GM23338 (cell line): Measurements from ENCODE around the gene AUH. TPM values are rescaled to one million over a fixed set of nuclear protein-coding genes. Genes with fewer than 3 reads are reported as not detected.

Experiments
- ATAC-seq: fragments of 200-7000 bp; cut with Tn5 transposase; 3 replicates; pipeline ENCODE4 v1.9.1; 2020
- DNase-seq: peaks from one replicate; pipeline ENCODE4 v3.0.0-alpha.2; 2015; ENCODE audit warnings: low spot score
- H2AFZ ChIP-seq: fragments of 200-600 bp; sonication (generic); 2 replicates; pipeline ENCODE4 v1.8.0; 2016; ENCODE audit warnings: antibody characterized with exemption, mild to moderate bottlenecking, moderate library complexity
- H3F3A ChIP-seq: fragments of 200-600 bp; sonication (generic); replicated peaks from 2 replicates; pipeline ENCODE4 v1.8.0; 2017; ENCODE audit warnings: antibody characterized with exemption, mixed run types, low read depth
- H3K27ac ChIP-seq: fragments of 200-600 bp; sonication (generic); 2 replicates; pipeline ENCODE4 v1.6.1; 2016; ENCODE audit warnings: low read depth
- H3K27me3 ChIP-seq: fragments of 200-600 bp; sonication (generic); 2 replicates; pipeline ENCODE4 v1.8.0; 2016; ENCODE audit warnings: mild to moderate bottlenecking, mixed run types, moderate library complexity; ENCODE audit not compliant: insufficient read depth
- H3K36me3 ChIP-seq: fragments of 200-600 bp; sonication (generic); 2 replicates; pipeline ENCODE4 v1.8.0; 2016; ENCODE audit warnings: mild to moderate bottlenecking; ENCODE audit not compliant: insufficient read depth
- H3K4me1 ChIP-seq: fragments of 200-600 bp; sonication (generic); 2 replicates; pipeline ENCODE4 v1.8.0; 2016; ENCODE audit warnings: mild to moderate bottlenecking, moderate library complexity; ENCODE audit not compliant: insufficient read depth
- H3K4me2 ChIP-seq: fragments of 200-600 bp; sonication (generic); 2 replicates; pipeline ENCODE4 v1.7.1; 2017; ENCODE audit warnings: mixed run types
- H3K4me3 ChIP-seq: fragments of 200-600 bp; sonication (generic); 2 replicates; pipeline ENCODE4 v1.6.1; 2016; ENCODE audit warnings: mixed run types
- H3K79me2 ChIP-seq: fragments of 200-600 bp; sonication (generic); replicated peaks from 2 replicates; pipeline ENCODE4 v1.8.0; 2017; ENCODE audit warnings: mild to moderate bottlenecking; ENCODE audit not compliant: insufficient read depth
- H3K9me2 ChIP-seq: fragments of 200-600 bp; sonication (generic); 2 replicates; pipeline ENCODE4 v1.8.0; 2017; ENCODE audit not compliant: insufficient read depth
- H4K20me1 ChIP-seq: fragments of 200-600 bp; sonication (generic); replicated peaks from 2 replicates; pipeline ENCODE4 v1.8.0; 2017; ENCODE audit warnings: mild to moderate bottlenecking; ENCODE audit not compliant: insufficient read depth
- H3K27ac Mint-ChIP-seq: 2 replicates; pipeline ENCODE4 v1.8.0; 2020; ENCODE audit warnings: inconsistent platforms, mild to moderate bottlenecking, moderate library complexity, mixed read lengths
- H3K27me3 Mint-ChIP-seq: 3 replicates; pipeline ENCODE4 v1.8.0; 2022; ENCODE audit warnings: low read depth, mild to moderate bottlenecking, moderate library complexity, mixed read lengths, inconsistent platforms; ENCODE audit not compliant: insufficient read depth, poor library complexity
- H3K36me3 Mint-ChIP-seq: 3 replicates; pipeline ENCODE4 v1.8.0; 2021; ENCODE audit warnings: low read depth, mild to moderate bottlenecking, inconsistent platforms, moderate library complexity, mixed read lengths
- H3K4me1 Mint-ChIP-seq: 3 replicates; pipeline ENCODE4 v1.8.0; 2020; ENCODE audit warnings: mild to moderate bottlenecking, inconsistent platforms, mixed read lengths
- H3K4me3 Mint-ChIP-seq: 3 replicates; pipeline ENCODE4 v1.8.0; 2021; ENCODE audit warnings: moderate library complexity, mild to moderate bottlenecking, inconsistent platforms, mixed read lengths
- H3K9me3 Mint-ChIP-seq: 3 replicates; pipeline ENCODE4 v1.8.0; 2020; ENCODE audit warnings: moderate library complexity, mild to moderate bottlenecking, inconsistent platforms, mixed read lengths
- ETS1 ChIP-seq: IDR thresholded peaks from 2 replicates; pipeline ENCODE4 v1.6.1; 2016; ENCODE audit warnings: antibody characterized with exemption
- EZH2phosphoT487 ChIP-seq: fragments of 200-600 bp; sonication (generic); IDR thresholded peaks from one replicate; pipeline ENCODE4 v1.8.1; 2018; ENCODE audit warnings: antibody characterized with exemption; ENCODE audit not compliant: unreplicated experiment
- JUNB ChIP-seq: IDR thresholded peaks from one replicate; pipeline ENCODE4 v1.6.1; 2016; ENCODE audit warnings: antibody characterized with exemption; ENCODE audit not compliant: unreplicated experiment
- POLR2AphosphoS5 ChIP-seq: IDR thresholded peaks from 2 replicates; pipeline ENCODE4 v1.6.1; 2016; ENCODE audit warnings: antibody characterized with exemption, low read depth
- REST ChIP-seq: IDR thresholded peaks from one replicate; pipeline ENCODE4 v1.6.1; 2018; ENCODE audit warnings: antibody characterized with exemption; ENCODE audit not compliant: unreplicated experiment
- STAT1 ChIP-seq: IDR thresholded peaks from one replicate; pipeline ENCODE4 v1.6.1; 2016; ENCODE audit warnings: antibody characterized with exemption; ENCODE audit not compliant: unreplicated experiment
- ZNF114 ChIP-seq: fragments of 250-450 bp; sonication (Bioruptor Pico); IDR thresholded peaks from 2 replicates; pipeline ENCODE4 v1.5.0; 2020; ENCODE audit warnings: mild to moderate bottlenecking, moderate library complexity
- polyA plus RNA-seq: library from polyadenylated mRNA; unstranded; fragments of >200 nt; fragmentation: Nextera tagmentation; extraction: Ambion mirVana; gene quantifications from 2 replicates; pipeline ENCODE4 v1.2.1, GENCODE V29; 2016
- total RNA-seq: library from RNA; depleted of rRNA; stranded (reverse); fragments of >200 nt; shearing (Covaris generic); gene quantifications from 2 replicates; pipeline ENCODE4 v1.2.3, GENCODE V29; 2014

AUH gene
- total and polyA plus RNA-seq, 2 experiments from 2014 or later: 28.8 to 34.2 TPM

GRCh38 chr9:91360551-91361290 is 997 bp downstream of the AUH start (continued):
- no peak for TF ChIP-seq STAT1
- TF ChIP-seq REST: no peak

- H3K4me3 ChIP-seq: peak overlapping the region; percentile 79
- H3K4me3 Mint-ChIP-seq: peak overlapping the region; percentile 98
These were observed 1.8 kb downstream of the AUH start for GRCh38 chr9:91359734-91360470.

GRCh38 chr9:91359083-91359482 is 2.6 kb downstream of the AUH start:
- Histone ChIP-seq H3K4me1 (peaks cover 18% of the 10 kb centered on the region), H3K27ac (no peak overlapping the region), H3K79me2 (peaks cover 66% of the 10 kb centered on the region), H3K4me2 (no peak overlapping the region), H2AFZ (no peak overlapping the region), H4K20me1 (peaks cover 33% of the 10 kb centered on the region), H3K9me2 (0 out of 2 replicates have a peak, but pooled peaks cover 3% of the 10 kb centered on the region), H3F3A (no peaks in the 10 kb centered on the region), H3K36me3 (peaks cover 2% of the 10 kb centered on the region; the same call in 1 of the 2 replicates), H3K4me3 (no peak overlapping the region), H3K27me3 (no peaks in the 10 kb centered on the region)
- no peak overlapping the region for H3K4me3 Mint-ChIP-seq
- peaks cover 6% of the 10 kb centered on the region; the same call in 2 of the 3 replicates for H3K9me3 Mint-ChIP-seq
- H3K27me3 Mint-ChIP-seq: peaks cover 12% of the 10 kb centered on the region
- H3K4me1 Mint-ChIP-seq: peaks cover 28% of the 10 kb centered on the region
- DNase-seq (no peak), ATAC-seq (no peak)
- no peak overlapping the region for H3K27ac Mint-ChIP-seq
- peaks cover 25% of the 10 kb centered on the region for H3K36me3 Mint-ChIP-seq
- TF ChIP-seq EZH2phosphoT487 (no peak), ZNF114 (CRISPR knock-in tag) (no peak), REST (no peak), ETS1 (no peak), JUNB (no peak), POLR2AphosphoS5 (no peak)

More at GRCh38 chr9:91359734-91360470, 1.8 kb downstream of the AUH start:
- Histone ChIP-seq H3K4me1 (peaks cover 18% of the 10 kb centered on the region), H2AFZ (no peak overlapping the region), H3K4me2 (peak overlapping the region; percentile 81), H3K27ac (no peak overlapping the region), H3K27me3 (no peaks in the 10 kb centered on the region), H3K36me3 (peaks cover 2% of the 10 kb centered on the region; the same call in 1 of the 2 replicates), H3F3A (no peaks in the 10 kb centered on the region), H3K79me2 (peaks cover 57% of the 10 kb centered on the region), H3K9me2 (0 out of 2 replicates have a peak, but pooled peaks cover 3% of the 10 kb centered on the region), H4K20me1 (peaks cover 32% of the 10 kb centered on the region)
- no peak for TF ChIP-seq JUNB
- Mint-ChIP-seq H3K9me3 (peaks cover 7% of the 10 kb centered on the region), H3K36me3 (peaks cover 19% of the 10 kb centered on the region), H3K27ac (no peak overlapping the region; the same call in 1 of the 2 replicates), H3K27me3 (peaks cover 12% of the 10 kb centered on the region), H3K4me1 (peaks cover 25% of the 10 kb centered on the region)
- DNase-seq: no peak
- no peak for ATAC-seq
